H9 (cell line): Measurements from ENCODE around the gene SPATA22. TPM values are rescaled to one million over a fixed set of nuclear protein-coding genes. Genes with fewer than 3 reads are reported as not detected.
"Not testable (repeated sequence)": the region's sequence is repeated elsewhere in the genome, so short reads cannot be mapped to it uniquely, and the experiment has no call there.

ENCODE experiments used
- DNase-seq: peaks from one replicate; pipeline ENCODE4 v3.0.0-alpha.2; 2017
- H2AFZ ChIP-seq: one replicate; pipeline ENCODE4 v1.6.1; 2013; ENCODE audit warnings: mild to moderate bottlenecking, low read length, control low read depth, moderate library complexity
- H2AK5ac ChIP-seq: 2 replicates; pipeline ENCODE4 v1.6.1; 2013; ENCODE audit warnings: low read length, control low read depth, mixed read lengths; ENCODE audit not compliant: insufficient read length
- H2BK120ac ChIP-seq: one replicate; pipeline ENCODE4 v1.6.1; 2013; ENCODE audit warnings: low read depth, mild to moderate bottlenecking, low read length, control low read depth, inconsistent platforms; ENCODE audit not compliant: poor library complexity, severe bottlenecking
- H2BK12ac ChIP-seq: 2 replicates; pipeline ENCODE4 v1.6.1; 2013; ENCODE audit warnings: low read length, control low read depth, mixed read lengths, low read depth; ENCODE audit not compliant: insufficient read length
- H2BK15ac ChIP-seq: 2 replicates; pipeline ENCODE4 v1.6.1; 2013; ENCODE audit warnings: low read depth, low read length, control low read depth
- H2BK20ac ChIP-seq: one replicate; pipeline ENCODE4 v1.6.1; 2013; ENCODE audit warnings: low read depth, mild to moderate bottlenecking, low read length, control low read depth, inconsistent platforms; ENCODE audit not compliant: poor library complexity, severe bottlenecking
- H2BK5ac ChIP-seq: 2 replicates; pipeline ENCODE4 v1.6.1; 2013; ENCODE audit warnings: low read length, control low read depth, mixed read lengths; ENCODE audit not compliant: insufficient read length
- H3K14ac ChIP-seq: 2 replicates; pipeline ENCODE4 v1.6.1; 2013; ENCODE audit warnings: low read length, control low read depth; ENCODE audit not compliant: insufficient read depth
- H3K18ac ChIP-seq: 2 replicates; pipeline ENCODE4 v1.6.1; 2013; ENCODE audit warnings: low read depth, mild to moderate bottlenecking, mixed read lengths, low read length, control low read depth; ENCODE audit not compliant: insufficient read length
- H3K23ac ChIP-seq: 2 replicates; pipeline ENCODE4 v1.6.1; 2013; ENCODE audit warnings: low read length, control low read depth, mixed read lengths, low read depth; ENCODE audit not compliant: insufficient read length
- H3K23me2 ChIP-seq: 2 replicates; pipeline ENCODE4 v1.6.1; 2013; ENCODE audit warnings: low read depth, mild to moderate bottlenecking, mixed read lengths, low read length, control low read depth; ENCODE audit not compliant: insufficient read length, poor library complexity, severe bottlenecking
- H3K27ac ChIP-seq: 2 replicates; pipeline ENCODE4 v1.5.1; 2013; ENCODE audit warnings: low read length, control low read depth, mixed read lengths, low read depth; ENCODE audit not compliant: insufficient read length
- H3K27me3 ChIP-seq: 2 replicates; pipeline ENCODE4 v1.6.1; 2013; ENCODE audit warnings: low read length, control low read depth, inconsistent platforms; ENCODE audit not compliant: insufficient read depth
- H3K4ac ChIP-seq: 2 replicates; pipeline ENCODE4 v1.6.1; 2013; ENCODE audit warnings: low read depth, mild to moderate bottlenecking, control low read depth, inconsistent platforms, low read length, moderate library complexity
- H3K4me1 ChIP-seq: 2 replicates; pipeline ENCODE4 v1.6.1; 2013; ENCODE audit warnings: low read length, control low read depth, inconsistent platforms; ENCODE audit not compliant: insufficient read depth
- H3K4me2 ChIP-seq: 2 replicates; pipeline ENCODE4 v1.6.1; 2013; ENCODE audit warnings: low read length, control low read depth, mixed read lengths; ENCODE audit not compliant: insufficient read length, insufficient read depth
- H3K56ac ChIP-seq: 2 replicates; pipeline ENCODE4 v1.6.1; 2013; ENCODE audit warnings: low read depth, mild to moderate bottlenecking, mixed read lengths, low read length, control low read depth; ENCODE audit not compliant: insufficient read length
- H3K79me1 ChIP-seq: 2 replicates; pipeline ENCODE4 v1.6.1; 2013; ENCODE audit warnings: low read depth, mild to moderate bottlenecking, moderate library complexity, low read length, control low read depth, inconsistent platforms; ENCODE audit not compliant: insufficient read depth, poor library complexity, severe bottlenecking
- H3K79me2 ChIP-seq: 2 replicates; pipeline ENCODE4 v1.6.1; 2013; ENCODE audit warnings: low read length, control low read depth, inconsistent platforms; ENCODE audit not compliant: insufficient read depth
- H3K9ac ChIP-seq: 2 replicates; pipeline ENCODE4 v1.6.1; 2013; ENCODE audit warnings: low read length, control low read depth, mixed read lengths; ENCODE audit not compliant: insufficient read length; ENCODE audit errors: extremely low read depth
- H3K9me3 ChIP-seq: one replicate; pipeline ENCODE4 v1.6.1; 2013; ENCODE audit warnings: low read depth, low read length, inconsistent platforms; ENCODE audit not compliant: control insufficient read depth
- H3T11ph ChIP-seq: one replicate; pipeline ENCODE4 v1.6.1; 2013; ENCODE audit warnings: mild to moderate bottlenecking, low read length, control low read depth, inconsistent platforms
- H4K20me1 ChIP-seq: one replicate; pipeline ENCODE4 v1.6.1; 2013; ENCODE audit not compliant: control insufficient read depth, insufficient read length, insufficient read depth
- H4K5ac ChIP-seq: 2 replicates; pipeline ENCODE4 v1.6.1; 2013; ENCODE audit warnings: low read depth, mild to moderate bottlenecking, mixed read lengths, low read length, control low read depth; ENCODE audit not compliant: insufficient read length
- H4K8ac ChIP-seq: replicated peaks from 2 replicates; pipeline ENCODE4 v1.6.1; 2013; ENCODE audit warnings: low read length, control low read depth, mixed read lengths, low read depth; ENCODE audit not compliant: insufficient read length
- H4K91ac ChIP-seq: 2 replicates; pipeline ENCODE4 v1.6.1; 2013; ENCODE audit warnings: low read depth, mild to moderate bottlenecking, moderate library complexity, mixed read lengths, low read length, control low read depth; ENCODE audit not compliant: insufficient read length
- H3K27ac Mint-ChIP-seq, 3 experiments: 2 replicates in 2 of 3; 3 replicates in 1 of 3; pipeline ENCODE4 v1.8.0; 2020 to 2021; ENCODE audit warnings: mixed read lengths in 3 of 3, mild to moderate bottlenecking in 1 of 3, moderate library complexity in 1 of 3
- H3K27me3 Mint-ChIP-seq: 2 replicates; pipeline ENCODE4 v1.8.0; 2021; ENCODE audit warnings: low read depth, mild to moderate bottlenecking, moderate library complexity, mixed read lengths
- H3K36me3 Mint-ChIP-seq, 3 experiments: 2 replicates in 2 of 3; 3 replicates in 1 of 3; pipeline ENCODE4 v1.8.0; 2020 to 2021; ENCODE audit warnings: low read depth in 3 of 3, mixed read lengths in 3 of 3; ENCODE audit not compliant: insufficient read depth in 1 of 3
- H3K4me1 Mint-ChIP-seq, 2 experiments: 2 replicates each; pipeline ENCODE4 v1.8.0; 2020; ENCODE audit warnings: mixed read lengths in 2 of 2
- H3K4me3 Mint-ChIP-seq, 2 experiments: 2 replicates in 1 of 2; 3 replicates in 1 of 2; pipeline ENCODE4 v1.8.0; 2020 to 2021; ENCODE audit warnings: mild to moderate bottlenecking in 2 of 2, mixed read lengths in 2 of 2, moderate library complexity in 1 of 2
- H3K9me3 Mint-ChIP-seq, 2 experiments: 2 replicates in 1 of 2; 3 replicates in 1 of 2; pipeline ENCODE4 v1.8.0; 2020; ENCODE audit warnings: mild to moderate bottlenecking in 2 of 2, mixed read lengths in 2 of 2, moderate library complexity in 1 of 2
- CTCF ChIP-seq: fragments of 200-600 bp; sonication (generic); conservative IDR thresholded peaks from 3 replicates; pipeline ENCODE4 v1.8.0; 2021; ENCODE audit warnings: antibody characterized with exemption, mild to moderate bottlenecking
- WGBS: extraction: QIAGEN DNeasy Blood & Tissue Kit; methylation state at CpG from one replicate; pipeline ENCODE4 v1.1.7; 2013; ENCODE audit warnings: missing lambda C conversion rate, low lambda C conversion rate, mixed read lengths; ENCODE audit not compliant: insufficient read length; ENCODE audit errors: extremely low coverage; 5-methylcytosine and 5-hydroxymethylcytosine counted together
- total RNA-seq: library from RNA; stranded (reverse); gene quantifications from 2 replicates; pipeline ENCODE4 v1.2.1, GENCODE V29; 2021

Gene SPATA22
- total RNA-seq, 1 experiment from 2014 or later, result not detected

- no peak within 1 kb of the TSS for H4K5ac ChIP-seq
- H3K9me3 Mint-ChIP-seq, result peaks cover 19 to 60% of the 10 kb centered on the region in 2 experiments
- H2BK120ac ChIP-seq, result no peak within 1 kb of the TSS
- H2AFZ ChIP-seq, result no peak within 1 kb of the TSS
- H3K79me1 ChIP-seq, result no peaks in the 10 kb centered on the region
- no peak within 1 kb of the TSS for H3K27ac ChIP-seq
- no peaks in the 10 kb centered on the region for H4K20me1 ChIP-seq
- H3K4me3 Mint-ChIP-seq, result no peak within 1 kb of the TSS
- TF ChIP-seq CTCF, result no peak
- H4K91ac ChIP-seq, result no peak within 1 kb of the TSS
- H3K9ac ChIP-seq, result no peak within 1 kb of the TSS
- no peaks in the 10 kb centered on the region for H3K9me3 ChIP-seq
- no peak within 1 kb of the TSS for H3T11ph ChIP-seq
- no peak within 1 kb of the TSS for H3K56ac ChIP-seq
- peaks cover 0 to 5% of the 10 kb centered on the region in 2 experiments; a peak in 1 of 4 replicates for H3K4me1 Mint-ChIP-seq
- WGBS, result no CpG with 5 or more reads among the region's 3 CpGs
- peaks cover 2% of the 10 kb centered on the region for H3K27me3 Mint-ChIP-seq
- no peak within 1 kb of the TSS for H2BK20ac ChIP-seq
- no peaks in the 10 kb centered on the region for H3K4me1 ChIP-seq
- no peak within 1 kb of the TSS for H3K14ac ChIP-seq
- H3K18ac ChIP-seq, result no peak within 1 kb of the TSS
- H3K23me2 ChIP-seq, result no peaks in the 10 kb centered on the region
- H2BK5ac ChIP-seq, result no peak within 1 kb of the TSS
- H3K27me3 ChIP-seq, result no peaks in the 10 kb centered on the region
- H3K23ac ChIP-seq, result no peak within 1 kb of the TSS
- H4K8ac ChIP-seq, result no peak within 1 kb of the TSS
- DNase-seq, result no peak
- no peak within 1 kb of the TSS for H3K4ac ChIP-seq
- H2BK15ac ChIP-seq, result no peak within 1 kb of the TSS
- H2BK12ac ChIP-seq, result no peak within 1 kb of the TSS
- H3K36me3 Mint-ChIP-seq, result peaks cover 0 to 3% (median 0%) of the 10 kb centered on the region in 3 experiments; a peak in 2 of 7 replicates
- no peak within 1 kb of the TSS for H3K4me2 ChIP-seq
- H3K79me2 ChIP-seq, result no peaks in the 10 kb centered on the region
- no peak within 1 kb of the TSS for H3K27ac Mint-ChIP-seq
- H2AK5ac ChIP-seq, result no peak within 1 kb of the TSS
Observed at GRCh38 chr17:3433741-3434140, 37.9 kb downstream of the SPATA22 start, which contains the start of gene OR1E2. TSS of gene OR1E2 (minus strand) at chr17:3433841. CDS start at chr17:3433841, 0 bp downstream.

- not testable (repeated sequence) for H3K4ac ChIP-seq, H3K23ac ChIP-seq, H2AFZ ChIP-seq, H4K5ac ChIP-seq, H3K27me3 Mint-ChIP-seq, H3K18ac ChIP-seq, H3K56ac ChIP-seq, H3T11ph ChIP-seq, H3K27ac Mint-ChIP-seq, H3K4me1 Mint-ChIP-seq, H3K9me3 ChIP-seq, H2BK20ac ChIP-seq, H3K79me1 ChIP-seq, H2BK120ac ChIP-seq, H2AK5ac ChIP-seq, H3K79me2 ChIP-seq, H2BK12ac ChIP-seq, H4K20me1 ChIP-seq, H3K23me2 ChIP-seq, H3K27me3 ChIP-seq, H3K14ac ChIP-seq, H2BK15ac ChIP-seq, H2BK5ac ChIP-seq, H4K8ac ChIP-seq, H3K4me3 Mint-ChIP-seq, H3K9ac ChIP-seq, H4K91ac ChIP-seq, H3K36me3 Mint-ChIP-seq, H3K4me2 ChIP-seq, H3K27ac ChIP-seq, H3K4me1 ChIP-seq
- no CpG with 5 or more reads among the region's 7 CpGs for WGBS
- DNase-seq, result peak; percentile 68
- peaks cover 23 to 65% of the 10 kb centered on the region in 2 experiments for H3K9me3 Mint-ChIP-seq
Observed at GRCh38 chr17:3433215-3433614, 38.4 kb downstream of the SPATA22 start.
